ENCODE results near the gene PPTC7.
"Not testable (repeated sequence)": the region's sequence is repeated elsewhere in the genome, so short reads cannot be mapped to it uniquely, and the experiment has no call there.

The PPTC7 gene

GRCh38 chr12:110531741-110532333 is 51.3 kb downstream of the PPTC7 start:
- DNase-seq, result no peak

GRCh38 chr12:110530511-110530910 is 52.6 kb downstream of the PPTC7 start:
- no peak for DNase-seq

- DNase-seq, result no peak
These were observed 54.8 kb downstream of the PPTC7 start for GRCh38 chr12:110528277-110528839.

- peak; percentile 77 for DNase-seq
These were observed 62.0 kb downstream of the PPTC7 start for GRCh38 chr12:110520876-110521712.

GRCh38 chr12:110518014-110518413 is 65.1 kb downstream of the PPTC7 start:
- DNase-seq, result not testable (repeated sequence)

- DNase-seq, result no peak
These were observed 66.1 kb downstream of the PPTC7 start for GRCh38 chr12:110516995-110517394.

- DNase-seq, result no peak
These were observed 68.8 kb downstream of the PPTC7 start for GRCh38 chr12:110514363-110514762.

GRCh38 chr12:110513842-110514241 is 69.3 kb downstream of the PPTC7 start:
- DNase-seq, result no peak

- no peak for DNase-seq
These were observed 75.0 kb downstream of the PPTC7 start for GRCh38 chr12:110508071-110508586.

GRCh38 chr12:110505332-110505731 is 77.8 kb downstream of the PPTC7 start:
- DNase-seq, result no peak

- DNase-seq, result no peak
These were observed 79.7 kb downstream of the PPTC7 start for GRCh38 chr12:110503432-110503831.

- peak; percentile 100 for DNase-seq
These were observed 81.1 kb downstream of the PPTC7 start, which contains the start of the genes RAD9B and VPS29 for GRCh38 chr12:110501752-110502738. Gene RAD9B, plus strand, starts transcription at chr12:110502331. Its CDS starts 7 bp downstream, at chr12:110502338. Gene VPS29, minus strand, starts transcription at chr12:110502111. Its CDS starts 60 bp downstream, at chr12:110502051.

- no peak for DNase-seq
These were observed 81.7 kb downstream of the PPTC7 start for GRCh38 chr12:110501399-110501751.

- DNase-seq, result no peak
These were observed 84.0 kb downstream of the PPTC7 start for GRCh38 chr12:110498984-110499706.
